GM19463 (cell line): ENCODE results near the gene CYP2F1.
"Not testable (repeated sequence)": the region's sequence is repeated elsewhere in the genome, so short reads cannot be mapped to it uniquely, and the experiment has no call there.

Source experiments
- ATAC-seq: cut with Tn5 transposase; IDR thresholded peaks from one replicate; pipeline ENCODE4 v1.9.1; 2021; ENCODE audit warnings: mild to moderate bottlenecking, moderate library complexity; ENCODE audit not compliant: unreplicated experiment

CYP2F1 gene

GRCh38 chr19:41126765-41127203 is 12.6 kb downstream of the CYP2F1 start:
- ATAC-seq, result not testable (repeated sequence)

- not testable (repeated sequence) for ATAC-seq
Measured at GRCh38 chr19:41127362-41127761, 13.1 kb downstream of the CYP2F1 start.

- ATAC-seq, result not testable (repeated sequence)
Measured at GRCh38 chr19:41127801-41128300, 13.6 kb downstream of the CYP2F1 start.

- ATAC-seq, result no peak
Measured at GRCh38 chr19:41128692-41129091, 14.5 kb downstream of the CYP2F1 start.

GRCh38 chr19:41131186-41131585 is 17.0 kb downstream of the CYP2F1 start:
- no peak for ATAC-seq

- ATAC-seq, result no peak
Measured at GRCh38 chr19:41133260-41133659, 19.0 kb downstream of the CYP2F1 start.

- ATAC-seq, result no peak
Measured at GRCh38 chr19:41134616-41135015, 20.4 kb downstream of the CYP2F1 start.

GRCh38 chr19:41135390-41136384 is 21.5 kb downstream of the CYP2F1 start:
- not testable (repeated sequence) for ATAC-seq

GRCh38 chr19:41136636-41137455 is 22.6 kb downstream of the CYP2F1 start:
- no peak for ATAC-seq

- ATAC-seq, result no peak
Measured at GRCh38 chr19:41144403-41144802, 30.2 kb downstream of the CYP2F1 start.

- no peak for ATAC-seq
Measured at GRCh38 chr19:41149831-41150230, 35.6 kb downstream of the CYP2F1 start.

- not testable (repeated sequence) for ATAC-seq
Measured at GRCh38 chr19:41150986-41151385, 36.8 kb downstream of the CYP2F1 start.

GRCh38 chr19:41154060-41154459 is 39.8 kb downstream of the CYP2F1 start:
- no peak for ATAC-seq

GRCh38 chr19:41156207-41156606 is 42.0 kb downstream of the CYP2F1 start:
- no peak for ATAC-seq

GRCh38 chr19:41159881-41160280 is 45.6 kb downstream of the CYP2F1 start:
- no peak for ATAC-seq

GRCh38 chr19:41161903-41162302 is 47.7 kb downstream of the CYP2F1 start:
- no peak for ATAC-seq

- no peak for ATAC-seq
Measured at GRCh38 chr19:41166944-41167804, 52.9 kb downstream of the CYP2F1 start.

GRCh38 chr19:41172297-41173164 is 58.3 kb downstream of the CYP2F1 start:
- ATAC-seq, result no peak

GRCh38 chr19:41174297-41174928 is 60.2 kb downstream of the CYP2F1 start:
- no peak for ATAC-seq
